Effector memory CD4-positive, alpha-beta T cell (primary cell): ENCODE data around the gene RNF224.
"Not testable (repeated sequence)": the region's sequence is repeated elsewhere in the genome, so short reads cannot be mapped to it uniquely, and the experiment has no call there.

ENCODE experiments used
- DNase-seq, 3 donors: peaks; one replicate each; pipeline ENCODE4 v3.0.0-alpha.2; 2020
- H3K27ac ChIP-seq: 2 replicates; pipeline ENCODE4 v1.7.0; 2013; ENCODE audit warnings: mild to moderate bottlenecking, low read length, moderate library complexity; ENCODE audit not compliant: insufficient read depth, poor library complexity, severe bottlenecking
- H3K27me3 ChIP-seq: replicated peaks from 2 replicates; pipeline ENCODE4 v1.7.0; 2013; ENCODE audit warnings: mild to moderate bottlenecking, low read length; ENCODE audit not compliant: insufficient read depth, control insufficient read depth, poor library complexity, severe bottlenecking
- H3K36me3 ChIP-seq: 2 replicates; pipeline ENCODE4 v1.7.0; 2013; ENCODE audit warnings: mild to moderate bottlenecking, low read length, moderate library complexity; ENCODE audit not compliant: control insufficient read depth, insufficient read depth
- H3K4me1 ChIP-seq: 2 replicates; pipeline ENCODE4 v1.7.0; 2013; ENCODE audit warnings: low read length, mild to moderate bottlenecking; ENCODE audit not compliant: control insufficient read depth, insufficient read depth, poor library complexity, severe bottlenecking
- H3K4me3 ChIP-seq: 2 replicates; pipeline ENCODE4 v1.7.0; 2013; ENCODE audit warnings: low read length, low read depth, mild to moderate bottlenecking; ENCODE audit not compliant: insufficient read depth, poor library complexity, severe bottlenecking
- H3K9me3 ChIP-seq: 2 replicates; pipeline ENCODE4 v1.7.0; 2013; ENCODE audit warnings: mild to moderate bottlenecking, low read length, moderate library complexity; ENCODE audit not compliant: control insufficient read depth

RNF224 gene

DNA sequence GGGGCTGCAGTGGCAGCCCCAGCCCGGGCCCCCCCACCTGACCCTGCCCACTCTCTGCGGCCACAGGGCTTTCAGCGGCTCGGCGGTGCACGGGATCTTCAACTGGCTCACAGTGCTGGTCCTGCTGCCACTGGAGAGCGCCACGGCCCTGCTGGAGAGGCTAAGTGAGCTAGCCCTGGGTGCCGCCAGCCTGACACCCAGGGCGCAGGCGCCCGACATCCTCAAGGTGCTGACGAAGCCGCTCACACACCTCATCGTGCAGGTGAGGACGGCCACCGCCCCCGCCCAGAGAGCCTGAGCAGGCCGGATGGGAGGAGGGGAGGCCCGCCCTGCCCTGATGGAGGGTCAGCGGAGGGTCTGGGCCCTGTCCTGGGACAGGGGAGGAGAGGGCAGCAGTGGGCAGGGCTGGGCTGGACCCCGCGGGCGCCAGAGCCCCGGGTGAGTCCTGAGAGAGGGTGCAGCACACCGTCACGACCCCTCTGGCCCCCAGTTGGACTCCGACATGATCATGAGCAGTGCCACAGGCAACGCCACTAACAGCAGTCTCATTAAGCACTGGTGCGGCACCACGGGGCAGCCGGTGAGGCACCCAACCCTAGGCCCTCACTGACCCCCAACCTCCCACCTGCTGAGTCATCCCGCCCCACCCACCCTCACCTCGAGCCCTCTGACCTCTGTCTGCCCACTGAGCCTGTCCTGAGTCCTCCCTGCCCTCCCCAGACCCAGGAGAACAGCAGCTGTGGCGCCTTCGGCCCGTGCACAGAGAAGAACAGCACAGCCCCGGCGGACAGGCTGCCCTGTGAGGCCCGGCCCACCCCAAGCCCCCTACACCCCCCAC is 6.1 kb downstream of the RNF224 start:
- no peak for DNase-seq
- Histone ChIP-seq H3K27ac (no peak overlapping the region), H3K36me3 (no peaks in the 10 kb centered on the region), H3K9me3 (no peaks in the 10 kb centered on the region), H3K27me3 (peaks cover 4% of the 10 kb centered on the region), H3K4me3 (no peak overlapping the region), H3K4me1 (peaks cover 10% of the 10 kb centered on the region)

- H3K27me3 ChIP-seq = peaks cover 4% of the 10 kb centered on the region
- no peak overlapping the region for H3K27ac ChIP-seq
- no peaks in the 10 kb centered on the region for H3K9me3 ChIP-seq
- no peaks in the 10 kb centered on the region for H3K36me3 ChIP-seq
- no peak overlapping the region for H3K4me3 ChIP-seq
- peaks cover 13% of the 10 kb centered on the region for H3K4me1 ChIP-seq
- DNase-seq = no peak
Measured at GRCh38 chr9:137234055-137234697, 6.9 kb downstream of the RNF224 start.

DNA sequence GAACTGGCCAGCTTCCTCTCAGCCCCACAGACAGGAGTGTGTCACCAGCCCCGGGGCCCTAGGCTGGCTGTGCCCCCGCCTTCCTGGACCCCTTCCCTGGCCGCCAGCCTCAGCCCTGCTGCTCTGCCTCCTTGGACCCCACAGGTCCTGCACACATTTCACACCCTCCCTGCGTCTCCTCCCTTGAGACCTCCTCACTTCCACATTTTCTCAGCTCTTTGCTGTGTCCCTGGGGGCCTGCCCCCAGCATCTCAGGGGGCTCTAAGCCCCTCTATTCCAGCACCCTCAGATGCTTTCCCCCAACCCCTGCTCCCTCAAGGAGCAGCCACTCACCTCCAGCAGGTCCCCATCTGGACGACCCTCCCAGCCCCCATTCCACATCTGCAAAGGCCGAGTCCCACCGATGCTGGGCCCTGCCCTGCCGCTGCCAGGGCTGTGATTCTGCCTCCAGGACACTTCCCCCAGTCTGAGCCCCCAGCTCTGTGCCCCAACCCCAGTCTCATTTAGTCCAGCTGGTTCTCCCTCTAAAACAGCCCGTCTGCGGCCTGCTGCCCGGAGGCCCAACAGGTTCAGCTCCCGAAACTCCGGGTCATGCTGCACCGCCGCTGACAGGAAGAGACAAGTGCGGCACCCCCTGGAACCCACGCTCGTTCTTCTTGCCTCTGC is 7.6 kb downstream of the RNF224 start:
- Histone ChIP-seq H3K36me3 (no peaks in the 10 kb centered on the region), H3K9me3 (no peaks in the 10 kb centered on the region), H3K4me1 (peaks cover 13% of the 10 kb centered on the region), H3K27me3 (peaks cover 4% of the 10 kb centered on the region), H3K4me3 (no peak overlapping the region), H3K27ac (no peak overlapping the region)
- no peak for DNase-seq

- DNase-seq = no peak
- Histone ChIP-seq H3K4me1 (peaks cover 13% of the 10 kb centered on the region), H3K27me3 (no peaks in the 10 kb centered on the region), H3K9me3 (no peaks in the 10 kb centered on the region), H3K4me3 (no peak overlapping the region), H3K36me3 (no peaks in the 10 kb centered on the region), H3K27ac (no peak overlapping the region)
Measured at GRCh38 chr9:137235424-137236237, 8.3 kb downstream of the RNF224 start.

DNA sequence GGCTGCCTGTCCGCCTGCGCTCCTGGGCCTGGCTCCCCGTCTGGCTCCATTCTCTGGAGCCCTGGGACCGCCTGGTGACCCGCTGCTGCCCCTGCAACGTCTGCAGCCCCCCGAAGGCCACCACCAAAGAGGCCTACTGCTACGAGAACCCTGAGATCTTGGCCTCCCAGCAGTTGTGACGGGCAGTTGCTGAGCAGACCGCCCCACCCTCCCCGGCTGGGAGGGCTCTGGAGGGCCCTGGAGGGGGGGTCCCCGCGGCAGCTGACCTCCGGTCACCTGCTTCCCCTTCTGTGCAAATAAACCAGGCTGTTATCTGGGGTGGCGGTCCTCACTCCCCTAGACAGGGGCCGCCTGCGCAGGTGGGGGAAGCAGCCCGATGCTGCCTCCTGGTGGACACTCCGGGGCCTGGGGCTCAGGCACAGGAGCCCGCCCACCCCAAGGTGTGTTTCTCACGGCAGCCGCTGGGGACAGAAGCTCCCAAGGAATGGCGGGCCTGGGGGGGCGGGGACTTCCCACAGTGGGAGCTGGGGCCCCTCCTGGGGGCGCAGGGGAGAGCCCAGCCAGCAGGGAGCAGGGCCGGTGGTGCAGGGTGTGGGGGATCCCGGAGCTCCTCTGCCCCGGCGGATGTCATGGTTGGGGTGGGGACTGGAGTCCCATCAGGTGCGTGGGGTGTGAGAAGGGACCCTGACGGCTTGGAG is 9.1 kb downstream of the RNF224 start:
- no peaks in the 10 kb centered on the region for H3K9me3 ChIP-seq
- no peak overlapping the region for H3K4me3 ChIP-seq
- H3K27ac ChIP-seq = no peak overlapping the region
- peaks cover 13% of the 10 kb centered on the region for H3K4me1 ChIP-seq
- DNase-seq = peak; percentile 77 to 86 (median 81)
- H3K36me3 ChIP-seq = no peaks in the 10 kb centered on the region
- H3K27me3 ChIP-seq = no peaks in the 10 kb centered on the region

- Histone ChIP-seq H3K9me3 (no peaks in the 10 kb centered on the region), H3K4me3 (no peak overlapping the region), H3K27ac (no peak overlapping the region), H3K4me1 (peaks cover 17% of the 10 kb centered on the region), H3K27me3 (no peaks in the 10 kb centered on the region), H3K36me3 (peaks cover 1% of the 10 kb centered on the region)
- DNase-seq = no peak
Measured at GRCh38 chr9:137236936-137237421, 9.7 kb downstream of the RNF224 start.

GRCh38 chr9:137237759-137238726 is 10.7 kb downstream of the RNF224 start:
- H3K27me3 ChIP-seq = no peaks in the 10 kb centered on the region
- no peak for DNase-seq
- peaks cover 27% of the 10 kb centered on the region for H3K4me1 ChIP-seq
- no peak overlapping the region for H3K27ac ChIP-seq
- no peaks in the 10 kb centered on the region for H3K9me3 ChIP-seq
- peaks cover 12% of the 10 kb centered on the region for H3K36me3 ChIP-seq
- H3K4me3 ChIP-seq = no peak overlapping the region

- peaks cover 27% of the 10 kb centered on the region for H3K4me1 ChIP-seq
Measured at GRCh38 chr9:137239541-137240200, 12.4 kb downstream of the RNF224 start.

More at GRCh38 chr9:137239541-137240200, 12.4 kb downstream of the RNF224 start:
- not testable (repeated sequence) for H3K27me3 ChIP-seq, H3K9me3 ChIP-seq, DNase-seq
- Histone ChIP-seq H3K4me3 (peak overlapping the region; percentile 63), H3K27ac (peak overlapping the region; percentile 81), H3K36me3 (peaks cover 22% of the 10 kb centered on the region)
